GM23338 (cell line): Measurements from ENCODE around the gene COL9A1. TPM values are rescaled to one million over a fixed set of nuclear protein-coding genes. Genes with fewer than 3 reads are reported as not detected.

ENCODE experiments used
- ATAC-seq: fragments of 200-7000 bp; cut with Tn5 transposase; 3 replicates; pipeline ENCODE4 v1.9.1; 2020
- DNase-seq: peaks from one replicate; pipeline ENCODE4 v3.0.0-alpha.2; 2015; ENCODE audit warnings: low spot score
- H2AFZ ChIP-seq: fragments of 200-600 bp; sonication (generic); 2 replicates; pipeline ENCODE4 v1.8.0; 2016; ENCODE audit warnings: antibody characterized with exemption, mild to moderate bottlenecking, moderate library complexity
- H3F3A ChIP-seq: fragments of 200-600 bp; sonication (generic); replicated peaks from 2 replicates; pipeline ENCODE4 v1.8.0; 2017; ENCODE audit warnings: antibody characterized with exemption, mixed run types, low read depth
- H3K27ac ChIP-seq: fragments of 200-600 bp; sonication (generic); 2 replicates; pipeline ENCODE4 v1.6.1; 2016; ENCODE audit warnings: low read depth
- H3K27me3 ChIP-seq: fragments of 200-600 bp; sonication (generic); 2 replicates; pipeline ENCODE4 v1.8.0; 2016; ENCODE audit warnings: mild to moderate bottlenecking, mixed run types, moderate library complexity; ENCODE audit not compliant: insufficient read depth
- H3K36me3 ChIP-seq: fragments of 200-600 bp; sonication (generic); 2 replicates; pipeline ENCODE4 v1.8.0; 2016; ENCODE audit warnings: mild to moderate bottlenecking; ENCODE audit not compliant: insufficient read depth
- H3K4me1 ChIP-seq: fragments of 200-600 bp; sonication (generic); 2 replicates; pipeline ENCODE4 v1.8.0; 2016; ENCODE audit warnings: mild to moderate bottlenecking, moderate library complexity; ENCODE audit not compliant: insufficient read depth
- H3K4me2 ChIP-seq: fragments of 200-600 bp; sonication (generic); 2 replicates; pipeline ENCODE4 v1.7.1; 2017; ENCODE audit warnings: mixed run types
- H3K4me3 ChIP-seq: fragments of 200-600 bp; sonication (generic); 2 replicates; pipeline ENCODE4 v1.6.1; 2016; ENCODE audit warnings: mixed run types
- H3K79me2 ChIP-seq: fragments of 200-600 bp; sonication (generic); replicated peaks from 2 replicates; pipeline ENCODE4 v1.8.0; 2017; ENCODE audit warnings: mild to moderate bottlenecking; ENCODE audit not compliant: insufficient read depth
- H3K9me2 ChIP-seq: fragments of 200-600 bp; sonication (generic); 2 replicates; pipeline ENCODE4 v1.8.0; 2017; ENCODE audit not compliant: insufficient read depth
- H4K20me1 ChIP-seq: fragments of 200-600 bp; sonication (generic); replicated peaks from 2 replicates; pipeline ENCODE4 v1.8.0; 2017; ENCODE audit warnings: mild to moderate bottlenecking; ENCODE audit not compliant: insufficient read depth
- H3K27ac Mint-ChIP-seq: 2 replicates; pipeline ENCODE4 v1.8.0; 2020; ENCODE audit warnings: inconsistent platforms, mild to moderate bottlenecking, moderate library complexity, mixed read lengths
- H3K27me3 Mint-ChIP-seq: 3 replicates; pipeline ENCODE4 v1.8.0; 2022; ENCODE audit warnings: low read depth, mild to moderate bottlenecking, moderate library complexity, mixed read lengths, inconsistent platforms; ENCODE audit not compliant: insufficient read depth, poor library complexity
- H3K36me3 Mint-ChIP-seq: 3 replicates; pipeline ENCODE4 v1.8.0; 2021; ENCODE audit warnings: low read depth, mild to moderate bottlenecking, inconsistent platforms, moderate library complexity, mixed read lengths
- H3K4me1 Mint-ChIP-seq: 3 replicates; pipeline ENCODE4 v1.8.0; 2020; ENCODE audit warnings: mild to moderate bottlenecking, inconsistent platforms, mixed read lengths
- H3K4me3 Mint-ChIP-seq: 3 replicates; pipeline ENCODE4 v1.8.0; 2021; ENCODE audit warnings: moderate library complexity, mild to moderate bottlenecking, inconsistent platforms, mixed read lengths
- H3K9me3 Mint-ChIP-seq: 3 replicates; pipeline ENCODE4 v1.8.0; 2020; ENCODE audit warnings: moderate library complexity, mild to moderate bottlenecking, inconsistent platforms, mixed read lengths
- CREB1 ChIP-seq: fragments of 250-450 bp; sonication (Bioruptor Pico); IDR thresholded peaks from 2 replicates; pipeline ENCODE4 v1.5.0; 2020; ENCODE audit warnings: low read depth, mild to moderate bottlenecking, moderate library complexity
- CTCF ChIP-seq, 2 experiments: fragments of 200-600 bp in 1 of 2; sonication (generic) in 1 of 2; conservative IDR thresholded peaks; 2 replicates each; pipeline versions ENCODE4 v1.5.1 to v1.6.1; 2016 to 2017; ENCODE audit warnings: antibody characterized with exemption in 2 of 2, low read depth in 2 of 2, mild to moderate bottlenecking in 2 of 2, moderate library complexity in 1 of 2
- EZH2 ChIP-seq: fragments of 200-600 bp; sonication (generic); IDR thresholded peaks from one replicate; pipeline ENCODE4 v1.8.0; 2017; ENCODE audit warnings: antibody characterized with exemption, mild to moderate bottlenecking, low read depth; ENCODE audit not compliant: unreplicated experiment
- EZH2phosphoT487 ChIP-seq: fragments of 200-600 bp; sonication (generic); IDR thresholded peaks from one replicate; pipeline ENCODE4 v1.8.1; 2018; ENCODE audit warnings: antibody characterized with exemption; ENCODE audit not compliant: unreplicated experiment
- NANOG ChIP-seq: IDR thresholded peaks from 2 replicates; pipeline ENCODE4 v1.6.1; 2016; ENCODE audit warnings: antibody characterized with exemption, borderline replicate concordance
- POLR2AphosphoS5 ChIP-seq: IDR thresholded peaks from 2 replicates; pipeline ENCODE4 v1.6.1; 2016; ENCODE audit warnings: antibody characterized with exemption, low read depth
- REST ChIP-seq: IDR thresholded peaks from one replicate; pipeline ENCODE4 v1.6.1; 2018; ENCODE audit warnings: antibody characterized with exemption; ENCODE audit not compliant: unreplicated experiment
- STAT1 ChIP-seq: IDR thresholded peaks from one replicate; pipeline ENCODE4 v1.6.1; 2016; ENCODE audit warnings: antibody characterized with exemption; ENCODE audit not compliant: unreplicated experiment
- ZNF114 ChIP-seq: fragments of 250-450 bp; sonication (Bioruptor Pico); IDR thresholded peaks from 2 replicates; pipeline ENCODE4 v1.5.0; 2020; ENCODE audit warnings: mild to moderate bottlenecking, moderate library complexity
- ZNF331 ChIP-seq: fragments of 250-450 bp; sonication (Bioruptor Pico); IDR thresholded peaks from 2 replicates; pipeline ENCODE4 v1.5.0; 2020; ENCODE audit warnings: low read depth, mild to moderate bottlenecking, moderate library complexity
- ZNF462 ChIP-seq: fragments of 250-450 bp; sonication (Bioruptor Pico); IDR thresholded peaks from 2 replicates; pipeline ENCODE4 v1.5.0; 2020; ENCODE audit warnings: mild to moderate bottlenecking, moderate library complexity
- polyA plus RNA-seq: library from polyadenylated mRNA; unstranded; fragments of >200 nt; fragmentation: Nextera tagmentation; extraction: Ambion mirVana; gene quantifications from 2 replicates; pipeline ENCODE4 v1.2.1, GENCODE V29; 2016
- total RNA-seq: library from RNA; depleted of rRNA; stranded (reverse); fragments of >200 nt; shearing (Covaris generic); gene quantifications from 2 replicates; pipeline ENCODE4 v1.2.3, GENCODE V29; 2014

The COL9A1 gene
- total and polyA plus RNA-seq, 2 experiments from 2014 or later: 16.0 to 20.3 TPM

GRCh38 chr6:70194421-70194820 lies 108.5 kb downstream of the COL9A1 start (continued):
- TF ChIP-seq EZH2phosphoT487: no peak
- TF ChIP-seq CREB1 (CRISPR knock-in tag): no peak
- TF ChIP-seq CTCF (conservative IDR thresholded peaks at IDR 0.05; ENCODE audit: low read depth in 2 of 2): no peak
- TF ChIP-seq EZH2: no peak
- TF ChIP-seq REST: no peak
- no peak for TF ChIP-seq NANOG
- TF ChIP-seq STAT1: no peak

GRCh38 chr6:70188202-70188601 lies 114.7 kb downstream of the COL9A1 start:
- Histone ChIP-seq H3K27me3 (no peaks in the 10 kb centered on the region), H3K79me2 (no peaks in the 10 kb centered on the region), H3K9me2 (no peaks in the 10 kb centered on the region), H3K27ac (no peak overlapping the region), H4K20me1 (no peaks in the 10 kb centered on the region), H3K36me3 (no peaks in the 10 kb centered on the region), H2AFZ (no peak overlapping the region), H3K4me2 (no peak overlapping the region), H3K4me3 (no peak overlapping the region), H3F3A (no peaks in the 10 kb centered on the region), H3K4me1 (no peaks in the 10 kb centered on the region)
- Mint-ChIP-seq H3K36me3 (no peaks in the 10 kb centered on the region), H3K4me3 (no peak overlapping the region), H3K9me3 (no peaks in the 10 kb centered on the region), H3K4me1 (no peaks in the 10 kb centered on the region), H3K27me3 (peaks cover 1% of the 10 kb centered on the region), H3K27ac (no peak overlapping the region)
- DNase-seq (no peak), ATAC-seq (no peak)
- no peak for TF ChIP-seq ZNF462
- TF ChIP-seq ZNF331: no peak
- TF ChIP-seq ZNF114 (CRISPR knock-in tag): no peak
- TF ChIP-seq POLR2AphosphoS5: no peak
- TF ChIP-seq CREB1 (CRISPR knock-in tag): no peak
- TF ChIP-seq REST: no peak
- TF ChIP-seq EZH2: no peak
